ENCODE results near the gene CNTN6.

- TF ChIP-seq TAF1 (IDR thresholded peaks at IDR 0.05; ENCODE audit: low read depth, low read length) (no peak), POLR2A (IDR thresholded peaks at IDR 0.05; ENCODE audit: low read depth, low read length) (no peak)
Observed at GRCh38 chr3:1057436-1057835, 35.4 kb upstream of the CNTN6 start.

All from GM12891 (cell line).